ENCODE measurements around the gene ELP4.

- TF ChIP-seq POLR2AphosphoS2 (conservative IDR thresholded peaks at IDR 0.05; ENCODE audit: low read length): no peak
- TF ChIP-seq, protein P1, sequence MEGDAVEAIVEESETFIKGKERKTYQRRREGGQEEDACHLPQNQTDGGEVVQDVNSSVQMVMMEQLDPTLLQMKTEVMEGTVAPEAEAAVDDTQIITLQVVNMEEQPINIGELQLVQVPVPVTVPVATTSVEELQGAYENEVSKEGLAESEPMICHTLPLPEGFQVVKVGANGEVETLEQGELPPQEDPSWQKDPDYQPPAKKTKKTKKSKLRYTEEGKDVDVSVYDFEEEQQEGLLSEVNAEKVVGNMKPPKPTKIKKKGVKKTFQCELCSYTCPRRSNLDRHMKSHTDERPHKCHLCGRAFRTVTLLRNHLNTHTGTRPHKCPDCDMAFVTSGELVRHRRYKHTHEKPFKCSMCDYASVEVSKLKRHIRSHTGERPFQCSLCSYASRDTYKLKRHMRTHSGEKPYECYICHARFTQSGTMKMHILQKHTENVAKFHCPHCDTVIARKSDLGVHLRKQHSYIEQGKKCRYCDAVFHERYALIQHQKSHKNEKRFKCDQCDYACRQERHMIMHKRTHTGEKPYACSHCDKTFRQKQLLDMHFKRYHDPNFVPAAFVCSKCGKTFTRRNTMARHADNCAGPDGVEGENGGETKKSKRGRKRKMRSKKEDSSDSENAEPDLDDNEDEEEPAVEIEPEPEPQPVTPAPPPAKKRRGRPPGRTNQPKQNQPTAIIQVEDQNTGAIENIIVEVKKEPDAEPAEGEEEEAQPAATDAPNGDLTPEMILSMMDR (IDR thresholded peaks at IDR 0.05): no peak
- no peak for TF ChIP-seq TP53 (CRISPR knock-in tag; IDR thresholded peaks at IDR 0.05)
- no peak for TF ChIP-seq HOXB5 (CRISPR knock-in tag; IDR thresholded peaks at IDR 0.05)
- no peak for TF ChIP-seq RAD21 (conservative IDR thresholded peaks at IDR 0.05 in 1 of 2, IDR thresholded peaks at IDR 0.05 in 1 of 2)
- no peak for TF ChIP-seq RCOR1 (IDR thresholded peaks at IDR 0.05; ENCODE audit: low read depth, low read length)
- no peak for TF ChIP-seq CHD4 (IDR thresholded peaks at IDR 0.05; ENCODE audit: borderline replicate concordance)
- TF ChIP-seq REST (IDR thresholded peaks at IDR 0.05): no peak
- no peak for TF ChIP-seq POLR2A (IDR thresholded peaks at IDR 0.05; ENCODE audit: low read length)
- TF ChIP-seq EHMT2 (IDR thresholded peaks at IDR 0.05; ENCODE audit: low read depth): no peak
- TF ChIP-seq MYC (IDR thresholded peaks at IDR 0.05; ENCODE audit: borderline replicate concordance, low read length): no peak
- TF ChIP-seq, protein P2, sequence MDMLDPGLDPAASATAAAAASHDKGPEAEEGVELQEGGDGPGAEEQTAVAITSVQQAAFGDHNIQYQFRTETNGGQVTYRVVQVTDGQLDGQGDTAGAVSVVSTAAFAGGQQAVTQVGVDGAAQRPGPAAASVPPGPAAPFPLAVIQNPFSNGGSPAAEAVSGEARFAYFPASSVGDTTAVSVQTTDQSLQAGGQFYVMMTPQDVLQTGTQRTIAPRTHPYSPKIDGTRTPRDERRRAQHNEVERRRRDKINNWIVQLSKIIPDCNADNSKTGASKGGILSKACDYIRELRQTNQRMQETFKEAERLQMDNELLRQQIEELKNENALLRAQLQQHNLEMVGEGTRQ (IDR thresholded peaks at IDR 0.05): no peak
Observed at GRCh38 chr11:31806928-31807798, 297.6 kb downstream of the ELP4 start.

Data from A549 (cell line).